ENCODE data around the gene VPS26C.

VPS26C gene

GRCh38 chr21:37233551-37234146, 33.5 kb downstream of the VPS26C start:
- Histone ChIP-seq H3K9ac (ENCODE audit: low read depth, low read length, poor library complexity, severe bottlenecking) (no peak overlapping the region), H3K9me2 (replicated peaks; ENCODE audit: low read depth, low read length) (no peaks in the 10 kb centered on the region), H3K4me3 (ENCODE audit: low read length, poor library complexity, severe bottlenecking) (no peak overlapping the region), H3K79me2 (ENCODE audit: insufficient read depth, low read length) (peaks cover 31% of the 10 kb centered on the region), H2AFZ (ENCODE audit: low read length) (no peak overlapping the region), H3K4me1 (ENCODE audit: insufficient read depth, low read length, poor library complexity, severe bottlenecking) (peaks cover 21% of the 10 kb centered on the region), H3K9me3 (ENCODE audit: insufficient read depth, low read depth, low read length) (no peaks in the 10 kb centered on the region), H3K4me2 (ENCODE audit: low read depth, low read length, poor library complexity, severe bottlenecking) (no peak overlapping the region), H3K27me3 (ENCODE audit: insufficient read depth, low read length, poor library complexity, severe bottlenecking) (no peaks in the 10 kb centered on the region), H3F3A (ENCODE audit: low read depth) (peaks cover 5% of the 10 kb centered on the region; the same call in 1 of the 2 replicates), H3K36me3 (ENCODE audit: insufficient read depth, low read length) (peaks cover 68% of the 10 kb centered on the region; the same call in 1 of the 2 replicates), H4K20me1 (ENCODE audit: insufficient read depth, low read length, poor library complexity, severe bottlenecking) (no peaks in the 10 kb centered on the region)
- TF ChIP-seq EZH2phosphoT487 (IDR thresholded peaks at IDR 0.05; ENCODE audit: borderline replicate concordance) (no peak), CTCF (conservative IDR thresholded peaks at IDR 0.05; ENCODE audit: low read length) (no peak)

GRCh38 chr21:37232274-37233018, 34.7 kb downstream of the VPS26C start:
- peaks cover 9% of the 10 kb centered on the region for H3K4me1 ChIP-seq (ENCODE audit: insufficient read depth, low read length, poor library complexity, severe bottlenecking)
- H3K79me2 ChIP-seq (ENCODE audit: insufficient read depth, low read length), result peaks cover 37% of the 10 kb centered on the region
- H3K27me3 ChIP-seq (ENCODE audit: insufficient read depth, low read length, poor library complexity, severe bottlenecking), result no peaks in the 10 kb centered on the region
- H3K4me3 ChIP-seq (ENCODE audit: low read length, poor library complexity, severe bottlenecking), result no peak overlapping the region
- H2AFZ ChIP-seq (ENCODE audit: low read length), result no peak overlapping the region
- H3K9me3 ChIP-seq (ENCODE audit: insufficient read depth, low read depth, low read length), result no peaks in the 10 kb centered on the region
- no peaks in the 10 kb centered on the region for H3K9me2 ChIP-seq (replicated peaks; ENCODE audit: low read depth, low read length)
- TF ChIP-seq EZH2phosphoT487 (IDR thresholded peaks at IDR 0.05; ENCODE audit: borderline replicate concordance), result no peak
- TF ChIP-seq CTCF (conservative IDR thresholded peaks at IDR 0.05; ENCODE audit: low read length), result no peak
- no peak overlapping the region for H3K4me2 ChIP-seq (ENCODE audit: low read depth, low read length, poor library complexity, severe bottlenecking)
- H3K9ac ChIP-seq (ENCODE audit: low read depth, low read length, poor library complexity, severe bottlenecking), result no peak overlapping the region
- no peaks in the 10 kb centered on the region for H4K20me1 ChIP-seq (ENCODE audit: insufficient read depth, low read length, poor library complexity, severe bottlenecking)
- peaks cover 2% of the 10 kb centered on the region; the same call in 1 of the 2 replicates for H3F3A ChIP-seq (ENCODE audit: low read depth)
- H3K36me3 ChIP-seq (ENCODE audit: insufficient read depth, low read length), result peaks cover 77% of the 10 kb centered on the region; the same call in 1 of the 2 replicates

- Histone ChIP-seq H3K9me3 (ENCODE audit: insufficient read depth, low read depth, low read length) (no peaks in the 10 kb centered on the region), H3F3A (ENCODE audit: low read depth) (no peaks in the 10 kb centered on the region), H3K4me1 (ENCODE audit: insufficient read depth, low read length, poor library complexity, severe bottlenecking) (peaks cover 4% of the 10 kb centered on the region), H3K27me3 (ENCODE audit: insufficient read depth, low read length, poor library complexity, severe bottlenecking) (no peaks in the 10 kb centered on the region), H4K20me1 (ENCODE audit: insufficient read depth, low read length, poor library complexity, severe bottlenecking) (no peaks in the 10 kb centered on the region), H3K79me2 (ENCODE audit: insufficient read depth, low read length) (peaks cover 45% of the 10 kb centered on the region), H3K9me2 (replicated peaks; ENCODE audit: low read depth, low read length) (no peaks in the 10 kb centered on the region), H3K36me3 (ENCODE audit: insufficient read depth, low read length) (peaks cover 77% of the 10 kb centered on the region; the same call in 1 of the 2 replicates), H3K4me3 (ENCODE audit: low read length, poor library complexity, severe bottlenecking) (no peak overlapping the region), H3K9ac (ENCODE audit: low read depth, low read length, poor library complexity, severe bottlenecking) (no peak overlapping the region), H2AFZ (ENCODE audit: low read length) (no peak overlapping the region), H3K4me2 (ENCODE audit: low read depth, low read length, poor library complexity, severe bottlenecking) (no peak overlapping the region)
- no peak for TF ChIP-seq EZH2phosphoT487 (IDR thresholded peaks at IDR 0.05; ENCODE audit: borderline replicate concordance)
- no peak for TF ChIP-seq CTCF (conservative IDR thresholded peaks at IDR 0.05; ENCODE audit: low read length)
Measured at GRCh38 chr21:37231671-37232070, 35.5 kb downstream of the VPS26C start.
